Kidney (tissue), 14 donors: ENCODE results near the gene LHX5. TPM values are rescaled to one million over a fixed set of nuclear protein-coding genes. Genes with fewer than 3 reads are reported as not detected.

ENCODE experiments used
- DNase-seq, 5 donors: peaks; one replicate each; pipeline ENCODE4 v3.0.0-alpha.2; 2013 to 2020
- FAIRE-seq: peaks from 2 replicates; lab custom pipeline; 2012; peaks lifted over from hg19 to GRCh38; lab: Jason Lieb, UNC
- H3K27ac ChIP-seq, 2 donors: one replicate each; pipeline ENCODE4 v1.7.0; 2013; ENCODE audit warnings: low read depth in 2 of 2, low read length in 2 of 2, inconsistent platforms in 1 of 2
- H3K27me3 ChIP-seq: one replicate; pipeline ENCODE4 v1.7.1; 2013; ENCODE audit warnings: low read length, inconsistent platforms; ENCODE audit not compliant: control insufficient read depth, insufficient read depth
- H3K36me3 ChIP-seq, 3 donors: one replicate each; pipeline versions ENCODE4 v1.7.0 to v1.7.1; 2013; ENCODE audit warnings: low read length in 3 of 3, control low read depth in 1 of 3, inconsistent platforms in 1 of 3; ENCODE audit not compliant: insufficient read depth in 3 of 3, control insufficient read depth in 2 of 3
- H3K4me1 ChIP-seq, 3 donors: one replicate each; pipeline versions ENCODE4 v1.7.0 to v1.7.1; 2013; ENCODE audit warnings: low read length in 3 of 3, inconsistent platforms in 1 of 3, low read depth in 1 of 3; ENCODE audit not compliant: control insufficient read depth in 2 of 3, insufficient read depth in 2 of 3
- H3K4me3 ChIP-seq, 3 donors: one replicate each; pipeline versions ENCODE4 v1.7.0 to v1.8.1; 2013; ENCODE audit warnings: low read length in 3 of 3, control low read depth in 1 of 3, inconsistent platforms in 1 of 3
- H3K9ac ChIP-seq, 3 donors: one replicate each; pipeline versions ENCODE4 v1.7.0 to v1.7.1; 2013; ENCODE audit warnings: low read length in 3 of 3, control low read depth in 1 of 3, inconsistent platforms in 1 of 3
- H3K9me3 ChIP-seq, 3 donors: one replicate each; pipeline versions ENCODE4 v1.7.0 to v1.7.1; 2013; ENCODE audit warnings: low read length in 3 of 3, control low read depth in 1 of 3, inconsistent platforms in 1 of 3; ENCODE audit not compliant: control insufficient read depth in 2 of 3, insufficient read depth in 1 of 3
- CTCF ChIP-seq: IDR thresholded peaks from 3 replicates; pipeline ENCODE4 v1.5.1; 2012; ENCODE audit warnings: mild to moderate bottlenecking, moderate library complexity, borderline replicate concordance; ENCODE audit not compliant: insufficient read depth; ENCODE audit errors: extremely low read depth
- intact Hi-C: fragments of 100-400 bp; cut with DNase I; formaldehyde crosslinking; loops from one replicate; pipeline ENCODE4 v1.11.1; 2022
- polyA plus RNA-seq: library from polyadenylated mRNA; stranded (reverse); fragments of 350-450 nt; fragmentation: Illumina TruSeq; extraction: RNeasy Lipid Tissue Mini Kit (QIAGEN cat#74804); gene quantifications from one replicate; pipeline ENCODE4 v1.2.3, GENCODE V29; 2014; ENCODE audit warnings: low read depth, low replicate concordance; ENCODE audit not compliant: insufficient read depth
- total RNA-seq: library from RNA; stranded (reverse); fragmentation: NEBNext Ultra II Directional; extraction: Animal tissue kit (Norgen Biotek cat#: 25700); gene quantifications from one replicate; pipeline ENCODE4 v1.2.1, GENCODE V29; 2021
- donor health status: control.
- donor health status: control.
- donor health status: control.
- donor health status: control.
- donor health status: control.
- donor health status: DM: yes; HTN: yes; CAD: no.
- donor health status: Normal renal cell carcinoma (clear cell type).

The LHX5 gene
- total and polyA plus RNA-seq, 2 donors from 2014 or later, result not detected

- Histone ChIP-seq H3K4me1 (peaks cover 0 to 8% (median 0%) of the 10 kb centered on the region in 3 donors), H3K27ac (no peak overlapping the region), H3K4me3 (no peak overlapping the region), H3K9me3 (no peaks in the 10 kb centered on the region), H3K9ac (no peak overlapping the region), H3K36me3 (no peaks in the 10 kb centered on the region), H3K27me3 (no peaks in the 10 kb centered on the region)
- FAIRE-seq (no peak), DNase-seq (peak in 4 of 5 donors; percentile 38 to 74 (median 58))
- peak; percentile 65 for TF ChIP-seq CTCF
- intact Hi-C loops, result no loop called here
Measured at GRCh38 chr12:113424915-113425823, 46.5 kb downstream of the LHX5 start.

- FAIRE-seq (no peak), DNase-seq (no peak)
- intact Hi-C loops, result no loop called here
- H3K9ac ChIP-seq, result no peak overlapping the region
- H3K9me3 ChIP-seq, result no peaks in the 10 kb centered on the region
- no peak overlapping the region for H3K27ac ChIP-seq
- H3K4me1 ChIP-seq, result peaks cover 0 to 8% (median 0%) of the 10 kb centered on the region in 3 donors
- no peaks in the 10 kb centered on the region for H3K36me3 ChIP-seq
- no peak for TF ChIP-seq CTCF
- H3K4me3 ChIP-seq, result no peak overlapping the region
- H3K27me3 ChIP-seq, result no peaks in the 10 kb centered on the region
Measured at GRCh38 chr12:113424456-113424855, 47.2 kb downstream of the LHX5 start.

- H3K27ac ChIP-seq, result peak overlapping the region; percentile 54 to 68
- FAIRE-seq, result no peak
- H3K36me3 ChIP-seq, result no peaks in the 10 kb centered on the region
Measured at GRCh38 chr12:113422886-113423669, 48.6 kb downstream of the LHX5 start.

More at GRCh38 chr12:113422886-113423669, 48.6 kb downstream of the LHX5 start:
- peaks cover 0 to 14% (median 5%) of the 10 kb centered on the region in 3 donors for H3K4me1 ChIP-seq
- no peak for TF ChIP-seq CTCF
- H3K9ac ChIP-seq, result peak overlapping the region in 2 of 3 donors; percentile 84 to 97
- H3K9me3 ChIP-seq, result no peaks in the 10 kb centered on the region
- no peaks in the 10 kb centered on the region for H3K27me3 ChIP-seq
- intact Hi-C loops, result no loop called here
- DNase-seq, result no peak
- H3K4me3 ChIP-seq, result peak overlapping the region; percentile 52 to 86 (median 79)
